Measurements from ENCODE around the gene SOWAHB.
"Not testable (repeated sequence)": the region's sequence is repeated elsewhere in the genome, so short reads cannot be mapped to it uniquely, and the experiment has no call there.

SOWAHB gene

DNA sequence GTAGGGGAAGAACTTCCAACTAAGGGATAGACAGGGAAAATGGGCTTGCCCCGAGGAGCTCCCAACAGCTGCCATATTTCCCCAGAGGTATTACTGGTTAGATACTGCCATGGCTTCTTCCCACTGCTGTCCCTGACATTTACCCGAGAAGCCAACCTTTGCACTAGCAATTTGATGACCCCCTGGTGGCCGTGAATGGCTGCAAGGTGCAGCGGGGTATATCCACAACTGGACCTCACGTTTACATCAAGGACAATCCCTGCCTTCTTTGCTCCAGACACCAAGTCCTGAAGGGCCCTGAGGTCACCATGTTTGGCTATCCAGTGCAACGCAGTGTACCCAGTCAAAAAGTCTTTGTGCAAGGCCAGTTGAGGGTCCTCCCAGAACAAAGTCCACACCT is 2.3 kb downstream of the SOWAHB start:
- in situ Hi-C loops (cut with MboI; ENCODE audit: low sequenced_read_pairs): no loop called here

DNA sequence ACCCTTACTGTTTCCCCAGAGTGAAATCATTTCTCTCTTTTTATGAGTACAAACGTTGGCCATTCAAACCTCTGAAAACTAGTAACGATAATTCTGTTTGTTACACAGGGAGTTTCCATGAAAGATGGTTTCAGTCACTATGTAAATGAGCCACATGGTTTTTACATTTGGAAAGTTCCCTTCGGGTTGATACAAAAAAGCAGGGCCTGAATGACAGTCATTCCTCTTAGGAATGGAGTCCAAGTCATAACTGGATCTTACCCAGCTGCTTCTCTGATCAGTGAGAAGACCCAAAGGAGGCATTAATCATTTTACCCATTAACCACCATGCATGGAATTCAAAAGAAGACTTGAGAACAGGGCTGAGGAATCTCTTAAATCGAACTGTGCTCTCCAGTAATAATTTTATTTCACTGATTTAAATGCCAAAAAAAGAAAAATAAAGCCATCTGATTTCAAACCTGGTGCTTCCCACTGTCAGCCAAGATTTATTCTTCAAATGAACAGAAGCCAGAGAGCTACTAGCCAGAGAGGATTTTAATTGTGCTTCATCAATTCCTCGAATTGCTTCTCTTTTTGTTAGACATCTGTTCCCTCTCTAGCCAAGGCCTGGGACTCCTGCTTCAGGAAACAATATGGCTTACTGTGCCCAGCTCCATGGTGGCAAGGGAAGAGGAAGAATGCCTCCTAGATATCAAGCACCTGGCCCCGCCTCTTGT is 3.2 kb downstream of the SOWAHB start:
- in situ Hi-C loops (cut with MboI; ENCODE audit: low sequenced_read_pairs): no loop called here

DNA sequence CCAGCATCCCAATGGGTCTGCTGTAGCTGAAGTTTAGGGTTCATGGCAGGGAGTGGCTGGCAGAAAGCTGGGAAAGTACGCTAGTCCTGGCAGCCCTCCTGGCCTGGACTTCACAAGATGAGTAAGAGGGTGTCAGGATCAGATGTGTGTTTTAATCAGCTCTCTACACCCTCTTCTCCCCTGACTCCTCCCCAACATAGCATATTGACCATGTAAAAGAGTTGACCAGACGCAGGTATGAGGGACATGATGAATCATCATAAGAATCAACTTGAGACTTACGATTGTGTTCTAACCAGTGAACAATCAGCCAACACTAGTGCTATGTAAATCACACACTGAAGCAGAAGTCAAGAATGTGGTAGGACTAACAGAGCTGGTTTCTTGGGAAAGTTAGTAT is 5.3 kb downstream of the SOWAHB start:
- in situ Hi-C loops (cut with MboI; ENCODE audit: low sequenced_read_pairs): no loop called here

DNA sequence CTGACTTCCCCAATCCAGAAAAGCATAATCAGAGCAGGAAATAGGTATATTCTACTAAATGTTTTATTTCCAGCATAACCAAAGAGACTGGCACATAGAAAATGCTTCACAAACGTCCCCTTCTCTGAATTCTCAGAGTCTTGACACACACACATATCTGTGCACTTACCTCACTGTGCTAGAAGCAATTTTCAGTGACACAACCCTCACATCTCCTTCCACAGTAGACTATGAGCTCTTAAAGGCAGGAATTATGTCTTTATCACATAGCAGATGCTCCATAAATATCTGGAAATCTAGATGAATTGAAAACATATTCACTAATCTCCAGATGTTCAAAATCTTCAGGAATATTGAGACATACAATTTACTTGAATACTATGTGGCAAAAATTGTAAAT is 5.9 kb downstream of the SOWAHB start:
- in situ Hi-C loops (cut with MboI; ENCODE audit: low sequenced_read_pairs): no loop called here

DNA sequence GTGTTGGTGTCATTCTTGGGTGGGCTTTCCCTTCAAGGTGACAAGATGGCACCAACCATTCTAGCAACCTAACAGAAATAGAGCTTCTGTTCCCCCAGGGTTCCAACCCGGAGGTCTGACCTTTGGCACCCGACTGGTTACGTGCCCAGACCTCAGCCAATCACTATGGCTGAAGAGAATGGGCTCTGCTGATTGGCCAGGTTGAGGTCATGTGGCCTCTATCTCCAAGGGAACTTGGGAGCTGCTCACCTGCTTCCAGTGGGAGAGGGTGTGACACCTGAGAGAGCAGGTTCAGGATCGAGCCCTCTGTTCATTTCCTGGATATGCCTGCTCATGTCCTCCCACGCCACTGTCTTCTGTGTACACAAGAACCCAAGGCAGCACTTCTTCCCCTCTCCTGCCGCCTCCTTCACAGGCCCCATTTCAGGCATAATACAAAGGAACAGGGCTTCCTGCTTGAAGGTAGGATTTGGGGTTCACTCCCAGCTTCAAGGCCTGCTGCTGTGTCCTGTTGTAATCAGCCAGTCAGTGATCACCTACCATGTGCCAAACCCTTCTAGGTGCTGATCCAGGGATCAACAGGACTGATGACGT is 11.0 kb downstream of the SOWAHB start:
- in situ Hi-C loops (cut with MboI; ENCODE audit: low sequenced_read_pairs): no loop called here

DNA sequence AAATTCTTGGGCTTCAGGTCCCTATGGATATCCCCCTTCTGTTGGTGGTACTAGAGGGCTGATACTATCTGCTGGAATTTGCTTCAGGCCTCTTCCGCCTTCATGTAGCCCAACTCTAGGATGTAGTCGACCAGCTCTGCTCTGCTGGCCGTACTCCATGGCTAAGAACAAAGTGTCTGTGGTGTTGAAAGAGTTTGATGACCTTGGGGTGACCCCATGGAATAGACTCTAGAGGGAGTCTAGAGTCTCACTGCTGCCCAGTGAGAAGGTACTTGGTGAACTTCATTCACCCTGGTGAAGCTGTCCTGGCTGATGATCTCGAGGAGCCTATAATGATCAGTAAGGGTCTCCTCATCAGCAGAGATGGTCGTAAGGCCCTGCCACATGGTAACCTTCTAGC is 11.7 kb downstream of the SOWAHB start:
- in situ Hi-C loops (cut with MboI; ENCODE audit: low sequenced_read_pairs): no loop called here

DNA sequence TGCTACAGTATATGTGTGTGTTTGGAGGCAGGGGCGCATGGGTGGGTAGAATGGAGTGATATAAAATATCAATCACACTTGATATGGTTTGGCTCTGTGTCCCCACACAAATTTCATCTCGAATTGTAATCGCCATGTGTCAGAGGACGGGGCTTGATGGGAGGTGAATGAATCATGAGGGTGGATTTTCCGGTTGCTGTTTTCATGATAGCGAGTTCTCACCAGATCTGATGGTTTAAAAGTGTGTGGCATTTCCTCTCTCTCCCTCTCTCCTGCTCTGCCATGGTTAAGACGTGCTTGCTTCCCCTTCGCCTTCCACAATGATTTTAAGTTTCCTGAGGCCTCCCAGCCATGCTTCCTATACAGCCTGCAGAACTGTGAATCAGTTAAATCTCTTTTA is 14.8 kb downstream of the SOWAHB start:
- in situ Hi-C loops (cut with MboI; ENCODE audit: low sequenced_read_pairs): no loop called here

DNA sequence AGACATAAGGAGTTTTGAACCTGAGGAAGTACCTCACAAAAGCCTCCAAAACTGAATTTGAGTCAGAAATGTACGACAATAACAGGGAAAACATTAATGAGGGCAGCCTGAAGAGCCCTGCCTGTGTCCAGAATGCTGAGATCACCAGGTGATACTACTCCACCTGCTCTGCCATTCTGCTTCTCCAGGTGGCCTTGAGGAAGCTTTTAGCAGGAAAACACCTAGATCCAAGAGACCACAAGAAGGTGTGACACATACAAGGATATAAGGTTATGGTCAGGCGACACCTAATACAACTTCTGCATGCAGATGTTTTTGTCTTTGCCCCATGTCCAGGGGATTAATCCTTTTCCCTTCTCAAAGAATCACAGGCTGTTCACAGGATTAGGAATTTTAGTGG is 15.3 kb downstream of the SOWAHB start:
- in situ Hi-C loops (cut with MboI; ENCODE audit: low sequenced_read_pairs): no loop called here

DNA sequence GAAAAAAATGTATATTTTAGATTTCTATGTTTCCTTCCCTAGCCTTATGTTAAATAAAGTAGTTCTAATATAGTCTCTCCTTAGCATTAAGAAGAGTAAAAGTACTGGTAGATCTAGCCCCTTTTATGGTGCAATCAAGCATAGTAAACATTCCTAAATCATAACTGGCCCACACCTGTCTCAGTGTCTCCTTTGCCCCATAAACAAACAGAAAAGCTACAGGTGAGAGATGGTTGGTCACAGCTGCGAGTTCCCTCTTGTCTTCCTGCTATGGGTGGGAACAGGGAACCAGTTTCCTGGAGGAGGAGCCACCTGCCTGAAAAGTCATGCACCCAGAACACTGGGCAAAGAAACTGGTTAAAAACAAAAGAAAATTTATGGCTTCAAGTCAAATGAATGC is 16.6 kb downstream of the SOWAHB start:
- in situ Hi-C loops (cut with MboI; ENCODE audit: low sequenced_read_pairs): no loop called here

DNA sequence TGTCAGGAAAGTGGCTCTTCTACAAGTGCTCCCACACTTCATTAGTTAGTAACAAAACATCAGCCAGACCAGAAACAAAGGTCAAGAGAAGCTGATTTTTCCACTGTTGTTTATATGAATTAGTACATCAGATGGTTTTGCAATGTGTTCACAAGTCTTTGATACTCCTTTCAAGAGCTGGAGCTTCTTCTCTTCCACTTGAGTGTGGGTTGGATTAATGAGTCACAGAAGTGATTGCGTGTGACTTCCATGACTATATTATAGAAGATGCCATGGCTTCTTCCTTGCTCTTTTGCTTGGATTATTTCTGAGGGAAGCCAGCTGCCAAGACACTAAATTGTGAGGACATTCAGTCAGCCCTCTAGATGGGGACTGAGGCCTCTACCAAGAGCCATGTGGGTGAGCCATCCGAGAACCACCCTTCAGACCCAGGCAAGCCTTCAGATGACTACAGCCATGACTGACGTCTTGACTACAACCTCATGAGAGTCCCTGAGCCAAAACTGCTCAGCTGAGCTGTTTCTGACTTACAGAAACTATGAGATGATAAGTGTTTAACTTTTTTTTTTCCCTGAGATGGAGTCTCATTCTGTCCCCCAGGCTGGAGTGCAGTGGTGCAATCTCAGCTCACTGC is 18.1 kb downstream of the SOWAHB start:
- in situ Hi-C loops (cut with MboI; ENCODE audit: low sequenced_read_pairs): no loop called here

DNA sequence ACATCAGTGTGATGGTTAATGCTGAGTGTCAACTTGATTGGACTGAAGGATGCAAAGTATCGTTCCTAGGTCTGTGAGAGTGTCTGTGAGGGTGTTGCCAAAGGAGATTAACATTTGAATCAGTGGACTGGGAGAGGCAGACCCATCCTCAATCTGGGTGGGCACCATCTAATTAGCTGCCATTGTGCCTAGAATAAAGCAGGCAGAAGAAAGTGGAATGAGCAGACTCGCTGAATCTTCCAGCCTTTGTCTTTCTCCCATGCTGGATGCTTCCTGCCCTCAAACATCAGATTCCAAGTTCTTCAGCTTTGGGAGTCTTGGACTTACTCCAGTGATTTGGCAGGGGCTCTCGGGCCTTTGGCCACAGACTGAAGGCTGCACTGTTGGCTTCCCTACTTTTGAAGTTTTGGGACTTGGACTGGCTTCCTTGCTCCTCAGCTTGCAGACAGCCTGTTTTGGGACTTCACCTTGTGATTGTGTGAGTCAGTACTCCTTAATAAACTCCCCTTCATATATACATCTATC is 19.2 kb downstream of the SOWAHB start:
- in situ Hi-C loops (cut with MboI; ENCODE audit: low sequenced_read_pairs): not testable (repeated sequence)

DNA sequence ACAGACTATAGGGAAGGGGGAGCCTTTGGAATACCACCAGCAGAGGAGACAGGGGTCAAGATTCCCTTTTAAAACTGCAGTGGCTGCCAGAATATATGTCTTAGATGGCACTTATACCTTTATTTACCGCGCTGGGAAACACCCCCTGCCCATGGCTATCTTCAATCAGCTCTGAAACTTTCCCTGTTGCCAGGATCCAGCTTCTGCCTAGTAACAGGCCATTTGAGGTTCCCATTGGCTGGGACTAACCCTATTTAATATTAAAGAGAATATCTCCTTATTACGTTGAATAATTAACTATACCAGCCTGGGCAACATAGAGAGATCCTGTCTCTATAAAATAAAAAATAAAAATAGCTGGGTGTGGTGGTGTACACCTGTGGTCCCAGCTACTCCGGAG is 23.8 kb downstream of the SOWAHB start:
- in situ Hi-C loops (cut with MboI; ENCODE audit: low sequenced_read_pairs): no loop called here

DNA sequence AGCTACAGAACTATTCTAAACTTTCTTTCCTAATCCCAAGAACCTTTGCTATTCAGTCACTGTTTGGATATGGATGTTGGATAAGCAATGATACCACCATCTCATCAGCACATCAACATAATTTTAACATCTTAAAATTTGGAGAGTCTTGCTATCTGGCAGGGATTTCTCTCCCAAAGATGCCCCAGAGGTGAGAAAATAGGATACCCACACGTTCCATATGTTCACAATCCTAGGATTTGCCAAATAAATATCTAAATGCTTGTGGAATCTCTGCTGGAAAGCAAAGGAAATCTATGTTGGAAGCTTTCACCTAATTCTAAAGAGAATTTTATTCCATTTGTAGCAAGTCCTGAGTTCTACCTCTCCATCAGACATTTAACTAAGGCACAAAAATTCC is 24.4 kb downstream of the SOWAHB start:
- in situ Hi-C loops (cut with MboI; ENCODE audit: low sequenced_read_pairs): no loop called here

DNA sequence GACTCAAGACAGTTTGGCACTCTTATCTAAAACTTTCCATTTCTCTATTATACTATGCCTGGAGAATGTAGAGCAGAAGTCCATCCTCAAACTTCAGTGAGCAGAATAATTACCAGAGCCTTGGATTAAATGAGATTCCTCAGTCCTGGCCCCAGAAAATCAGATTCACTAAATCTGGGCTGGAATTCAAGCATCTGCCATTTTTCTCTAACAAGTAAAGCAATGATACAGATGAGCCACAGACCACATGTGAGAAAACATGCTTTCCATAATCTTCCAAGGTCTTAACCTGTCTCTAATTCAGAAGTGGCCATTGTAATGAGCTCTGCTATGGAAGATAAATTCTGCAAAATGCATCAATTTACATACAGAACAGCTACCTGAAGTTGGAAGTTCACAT is 25.4 kb downstream of the SOWAHB start:
- in situ Hi-C loops (cut with MboI; ENCODE audit: low sequenced_read_pairs): no loop called here

DNA sequence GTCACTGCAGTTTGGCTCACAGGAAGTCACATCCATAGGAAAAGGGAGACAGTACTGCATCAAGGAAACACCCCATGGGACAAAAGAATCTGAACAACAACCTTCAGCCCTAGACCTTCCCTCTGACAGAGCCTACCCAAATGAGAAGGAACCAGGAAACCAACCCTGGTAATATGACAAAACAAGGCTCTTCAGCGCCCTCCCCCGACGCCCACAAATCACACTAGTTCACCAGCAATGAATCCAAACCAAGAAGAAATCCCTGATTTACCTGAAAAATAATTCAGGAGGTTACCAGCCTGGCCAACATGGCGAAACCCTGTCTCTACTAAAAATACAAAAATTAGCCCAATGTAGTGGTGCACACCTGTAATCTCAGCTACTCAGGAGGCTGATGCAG is 29.2 kb downstream of the SOWAHB start:
- in situ Hi-C loops (cut with MboI; ENCODE audit: low sequenced_read_pairs): not testable (repeated sequence)

DNA sequence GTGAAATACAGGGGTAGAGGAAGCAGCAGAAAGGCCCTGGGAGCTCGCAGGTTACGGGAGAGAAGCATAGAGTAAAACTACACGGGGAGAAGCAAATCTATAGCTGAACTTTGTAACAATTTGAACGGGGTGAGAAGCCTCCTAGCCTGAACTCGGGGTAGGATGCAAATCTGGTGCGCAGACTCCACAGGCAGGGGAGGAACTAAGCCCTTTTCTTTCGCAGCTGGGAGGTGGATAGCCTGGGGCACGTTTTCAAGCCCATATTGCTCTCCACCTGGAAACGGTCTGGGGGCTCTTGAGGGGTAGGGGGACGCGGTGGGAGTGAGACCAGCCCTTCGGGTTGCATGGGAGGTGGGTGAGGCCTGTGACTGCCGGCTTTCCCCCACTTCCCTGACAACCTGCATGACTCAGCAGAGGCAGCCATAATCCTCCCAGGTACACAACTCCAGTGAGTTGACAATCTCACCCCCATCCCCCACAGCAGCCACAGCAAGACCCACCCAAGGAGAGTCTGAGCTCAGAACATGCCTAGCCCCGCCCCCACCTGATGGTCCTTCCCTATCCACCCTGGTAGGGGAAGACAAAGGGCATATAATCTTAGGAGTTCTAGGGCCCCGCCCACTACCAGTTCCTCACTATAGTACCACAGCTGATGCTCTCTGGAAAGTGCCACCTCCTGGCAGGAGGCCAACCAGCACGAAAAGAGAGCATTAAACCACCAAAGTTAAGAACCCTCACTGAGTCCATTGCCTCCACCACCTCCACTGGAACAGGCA is 29.9 kb downstream of the SOWAHB start:
- in situ Hi-C loops (cut with MboI; ENCODE audit: low sequenced_read_pairs): no loop called here

DNA sequence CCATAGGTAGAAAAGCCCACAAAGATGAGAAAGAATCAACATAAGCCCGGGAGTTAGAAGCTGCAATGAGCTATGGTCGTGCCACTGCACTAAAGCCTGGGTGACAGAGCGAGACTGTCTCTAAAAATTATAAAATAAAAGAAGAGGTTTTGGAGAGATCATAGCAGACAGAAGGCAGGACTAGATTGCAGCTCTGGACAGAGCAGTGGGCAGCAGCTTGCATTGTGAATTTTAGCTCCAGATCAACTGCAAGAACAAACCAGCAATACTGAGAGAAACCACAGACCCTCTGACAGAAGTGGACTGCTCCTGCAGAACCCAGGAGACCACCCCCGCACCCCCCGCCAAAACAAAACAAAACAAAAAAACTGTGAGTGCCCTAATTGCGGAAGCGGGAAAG is 30.6 kb downstream of the SOWAHB start:
- in situ Hi-C loops (cut with MboI; ENCODE audit: low sequenced_read_pairs): no loop called here

DNA sequence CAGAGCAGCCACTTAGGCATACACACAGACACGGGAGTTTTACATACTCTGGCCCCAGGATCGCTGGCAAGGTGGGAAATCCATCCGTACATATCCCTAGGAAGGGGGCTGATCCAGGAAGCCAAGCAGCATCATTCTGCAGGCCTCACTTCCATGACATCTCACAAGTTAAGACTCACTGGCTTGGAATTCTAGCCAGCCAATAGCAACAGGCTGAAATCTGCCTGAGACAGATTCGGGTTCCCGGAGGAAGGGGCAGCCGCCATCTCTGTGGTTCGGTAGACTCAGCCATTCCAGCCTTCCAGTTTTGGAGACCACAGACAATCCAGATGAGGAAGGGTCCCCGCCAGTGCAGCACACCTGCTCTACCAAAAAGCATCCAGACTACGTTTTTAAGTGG is 31.3 kb downstream of the SOWAHB start:
- in situ Hi-C loops (cut with MboI; ENCODE audit: low sequenced_read_pairs): no loop called here

DNA sequence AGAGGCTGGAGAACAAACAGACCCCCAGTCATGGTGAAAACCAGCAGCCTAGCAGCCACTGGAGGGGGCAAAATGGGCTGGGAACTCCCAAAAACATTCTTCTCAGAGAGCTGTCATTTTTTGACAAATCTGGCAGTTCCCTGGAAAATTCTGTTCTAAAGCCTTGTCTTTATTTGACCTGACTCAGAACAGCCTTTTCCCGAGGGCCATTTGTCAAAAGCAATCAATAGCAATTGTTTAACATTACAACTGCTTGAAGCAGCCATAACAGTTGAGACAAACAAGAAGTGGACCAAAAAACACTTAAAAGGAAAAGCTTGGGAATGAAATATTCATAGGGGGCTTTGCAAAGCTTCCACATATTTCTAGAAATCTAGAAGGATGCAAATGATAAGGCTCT is 39.6 kb downstream of the SOWAHB start:
- in situ Hi-C loops (cut with MboI; ENCODE audit: low sequenced_read_pairs): no loop called here

DNA sequence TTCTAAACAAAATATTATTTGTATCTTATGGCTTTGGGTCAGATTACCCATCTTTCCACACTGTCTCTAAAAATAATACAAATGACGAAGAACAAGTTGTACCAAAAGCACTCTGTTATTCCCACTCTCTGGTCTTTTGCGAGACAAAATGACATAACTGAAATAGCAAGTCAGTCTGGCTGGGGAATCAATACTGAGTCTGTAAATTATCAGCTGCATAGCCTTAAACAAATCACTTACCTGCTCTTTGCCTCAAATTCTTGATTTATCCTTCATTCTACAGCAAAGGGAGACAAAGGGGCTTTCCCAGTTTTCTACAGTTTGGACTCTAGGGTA is 40.9 kb downstream of the SOWAHB start:
- in situ Hi-C loops (cut with MboI; ENCODE audit: low sequenced_read_pairs): no loop called here

DNA sequence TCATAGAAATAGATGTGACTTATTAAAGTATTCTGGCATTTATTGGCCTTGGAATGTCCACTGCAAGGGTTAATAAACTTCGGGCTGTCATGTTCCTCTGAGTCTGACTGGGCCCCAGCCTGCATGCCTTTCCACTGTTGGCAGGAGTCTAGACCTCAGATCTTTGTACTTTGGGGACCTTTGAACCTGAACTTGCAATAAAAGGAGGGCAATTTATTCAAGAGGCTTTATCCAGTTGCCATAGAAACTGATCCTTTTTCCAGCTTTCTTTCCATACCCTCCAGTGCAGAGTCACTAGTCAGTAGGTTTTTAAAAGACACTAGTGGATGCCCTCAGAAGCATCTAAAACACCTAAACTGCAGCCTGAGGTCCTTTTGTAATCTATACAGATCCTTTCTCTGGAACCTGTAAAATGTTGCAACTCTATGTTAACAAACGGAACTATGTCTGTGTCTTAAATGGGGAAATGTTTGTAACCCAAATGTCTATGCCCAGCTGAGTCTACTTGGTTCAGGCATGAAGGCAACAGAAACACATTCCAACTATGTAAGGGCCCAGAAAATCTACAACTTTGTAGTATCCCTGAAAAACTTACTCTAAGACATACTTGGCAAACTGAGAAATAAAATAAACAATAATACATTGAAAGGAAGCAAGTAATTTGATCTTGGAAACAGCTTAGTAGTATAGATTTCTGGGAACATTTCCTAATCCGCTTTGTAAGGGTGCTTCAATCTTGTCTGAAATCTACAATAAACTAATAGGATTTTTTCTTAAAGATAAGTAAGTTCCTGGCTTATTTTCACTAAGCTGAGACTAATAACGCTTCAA is 41.5 kb downstream of the SOWAHB start:
- in situ Hi-C loops (cut with MboI; ENCODE audit: low sequenced_read_pairs): no loop called here

Measured in hTERT RPE-1 (cell line).